Aorta (tissue), 5 donors: ENCODE results near the gene RETREG2. TPM values are rescaled to one million over a fixed set of nuclear protein-coding genes. Genes with fewer than 3 reads are reported as not detected.
A peak's percentile ranks its signal among the peaks of the same experiment; 100 is the strongest.

Source experiments
- ATAC-seq: fragments of 200-7000 bp; cut with Tn5 transposase; one replicate; pipeline ENCODE4 v1.9.1; 2022; ENCODE audit warnings: moderate library complexity; ENCODE audit not compliant: low FRiP score
- DNase-seq, 2 donors: peaks; one replicate each; pipeline ENCODE4 v3.0.0-alpha.2; 2020
- H3K27ac ChIP-seq, 2 donors: one replicate each; pipeline ENCODE4 v1.5.1; 2013; ENCODE audit warnings: low read length in 2 of 2, mild to moderate bottlenecking in 2 of 2, moderate library complexity in 2 of 2, control low read depth in 1 of 2, inconsistent platforms in 1 of 2, low read depth in 1 of 2
- H3K27me3 ChIP-seq, 2 donors: one replicate each; pipeline ENCODE4 v1.6.1; 2013; ENCODE audit warnings: control low read depth in 1 of 2, low read length in 1 of 2, mild to moderate bottlenecking in 1 of 2, moderate library complexity in 1 of 2; ENCODE audit not compliant: insufficient read depth in 2 of 2, control insufficient read depth in 1 of 2
- H3K36me3 ChIP-seq, 2 donors: one replicate each; pipeline ENCODE4 v1.6.1; 2013; ENCODE audit warnings: control low read depth in 1 of 2, low read length in 1 of 2, mild to moderate bottlenecking in 1 of 2; ENCODE audit not compliant: insufficient read depth in 2 of 2, control insufficient read depth in 1 of 2
- H3K4me1 ChIP-seq, 2 donors: one replicate each; pipeline ENCODE4 v1.6.1; 2013; ENCODE audit warnings: low read length in 2 of 2, control low read depth in 1 of 2, mild to moderate bottlenecking in 1 of 2, moderate library complexity in 1 of 2; ENCODE audit not compliant: insufficient read depth in 2 of 2, control insufficient read depth in 1 of 2
- H3K4me3 ChIP-seq, 2 donors: one replicate each; pipeline ENCODE4 v1.5.1; 2013; ENCODE audit warnings: low read length in 2 of 2, control low read depth in 1 of 2, mild to moderate bottlenecking in 1 of 2
- H3K9me3 ChIP-seq: one replicate; pipeline ENCODE4 v1.6.1; 2013; ENCODE audit warnings: mild to moderate bottlenecking, low read length; ENCODE audit not compliant: control insufficient read depth
- WGBS, 2 donors: extraction: QIAGEN DNeasy Blood & Tissue Kit; methylation state at CpG; one replicate each; pipeline ENCODE4 v1.1.7; 2013; 5-methylcytosine and 5-hydroxymethylcytosine counted together
- intact Hi-C, 2 donors: fragments of 100-400 bp; cut with DNase I; formaldehyde crosslinking; loops; one replicate each; pipeline versions ENCODE4 v1.14.2 to v1.15.0; 2022
- polyA plus RNA-seq, 2 donors: library from polyadenylated mRNA; stranded (reverse); fragments of 200-250 nt; gene quantifications; one replicate each; pipeline ENCODE4 v1.2.3, GENCODE V29; 2013
- total RNA-seq, 2 donors: library from RNA; stranded (reverse); fragmentation: NEBNext Ultra II Directional; extraction: Animal tissue kit (Norgen Biotek cat#: 25700); gene quantifications; one replicate each; pipeline ENCODE4 v1.2.1, GENCODE V29; 2021
- donor health status: healthy with polysubstance abuse.
- donor health status: Bipolar disorder and iron deficiency.
- donor health status: DM: no; HTN: no; CAD: no.
- donor health status: DM: no; HTN: no; CAD: no.
- donor health status: DM: yes; HTN: yes; CAD: no.

RETREG2 gene
- total and polyA plus RNA-seq, 4 donors: 19.3 to 70.6 (median 46.1) TPM

DNA sequence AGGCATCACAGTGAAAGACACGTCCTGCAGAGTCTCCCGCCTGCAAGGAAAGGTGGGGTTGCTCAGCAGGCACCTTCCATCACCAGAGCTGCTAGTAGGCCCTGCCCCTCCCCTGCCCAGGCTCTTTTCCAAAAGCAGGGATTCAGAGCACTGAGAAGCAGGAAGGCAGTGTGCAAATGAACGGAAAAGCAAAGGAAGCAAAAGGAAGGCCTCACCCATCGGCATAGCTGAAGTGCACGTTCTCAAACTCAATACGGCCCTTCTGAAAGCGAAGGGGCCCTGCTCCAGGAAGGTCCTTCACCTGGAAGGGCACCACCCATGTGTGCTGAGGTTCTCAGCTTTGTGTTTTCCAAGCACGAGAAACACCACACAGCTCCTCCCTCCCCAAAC is 34.9 kb downstream of the RETREG2 start:
- no peak for DNase-seq
- H3K36me3 ChIP-seq: peaks cover 0 to 6% of the 10 kb centered on the region in 2 donors

DNA sequence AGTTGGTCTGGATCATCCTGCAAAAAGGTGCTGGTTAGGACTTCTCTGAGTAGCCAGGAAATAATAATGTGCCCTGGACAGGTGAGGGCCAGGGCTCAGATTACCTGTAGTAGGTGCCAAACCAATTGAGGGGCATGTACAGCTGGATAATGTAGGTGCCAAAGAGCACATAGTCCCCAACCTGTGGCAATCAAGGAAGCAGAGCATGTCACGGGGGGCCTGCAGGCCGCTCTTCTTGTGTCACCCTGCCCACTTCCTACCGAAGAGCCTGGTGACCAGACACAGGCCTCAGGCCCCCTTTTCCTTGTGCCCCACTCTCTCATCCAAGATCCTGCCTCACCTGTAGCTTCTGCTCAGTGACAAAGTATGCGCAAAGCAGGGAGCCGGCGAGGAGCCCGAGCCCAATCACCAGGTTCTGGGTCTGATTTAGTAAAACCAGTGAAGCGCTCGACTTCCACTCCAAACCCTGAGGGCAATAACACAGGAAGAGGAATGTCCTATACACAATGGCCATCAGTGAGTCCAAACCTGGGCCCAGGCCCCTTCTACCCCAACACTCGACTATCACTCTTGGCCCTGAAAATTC is 35.5 kb downstream of the RETREG2 start:
- intact Hi-C loops: no loop called here
- Histone ChIP-seq H3K4me3 (no peak overlapping the region), H3K4me1 (no peaks in the 10 kb centered on the region), H3K27ac (no peak overlapping the region), H3K27me3 (no peaks in the 10 kb centered on the region), H3K9me3 (no peaks in the 10 kb centered on the region), H3K36me3 (peaks cover 0 to 6% of the 10 kb centered on the region in 2 donors)
- DNase-seq (no peak), ATAC-seq (no peak)
- WGBS, 2 donors: 96 to 97% methylated on average over 10 of the region's 10 CpGs

More for the DNA sequence above, 34.9 kb downstream of the RETREG2 start:
- no peaks in the 10 kb centered on the region for H3K9me3 ChIP-seq
- no peak overlapping the region for H3K4me3 ChIP-seq
- H3K27ac ChIP-seq: no peak overlapping the region
- WGBS, 2 donors: 88 to 94% methylated on average over 8 of the region's 8 CpGs
- H3K27me3 ChIP-seq: no peaks in the 10 kb centered on the region
- ATAC-seq: no peak
- intact Hi-C loops: no loop called here
- H3K4me1 ChIP-seq: no peaks in the 10 kb centered on the region

DNA sequence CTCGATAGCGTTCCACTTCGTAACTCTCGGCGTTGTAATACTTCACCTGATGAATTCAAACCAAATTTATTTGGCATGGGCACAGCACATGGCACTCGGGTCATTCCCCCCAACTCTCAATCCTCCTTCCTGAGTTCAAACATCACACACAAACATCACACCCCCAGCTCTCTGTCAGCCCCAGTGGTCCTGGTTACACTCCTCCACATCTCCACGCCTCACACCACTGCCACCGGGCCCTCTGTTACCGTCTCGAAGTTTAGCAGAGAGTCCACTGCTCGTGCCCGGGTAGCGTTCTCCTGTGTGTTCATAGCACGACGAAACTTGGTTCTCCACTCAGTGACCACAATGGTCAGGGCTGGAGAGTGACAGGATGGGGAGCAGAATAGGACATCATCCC is 36.1 kb downstream of the RETREG2 start:
- ATAC-seq: no peak
- Histone ChIP-seq H3K27ac (no peak overlapping the region), H3K9me3 (no peaks in the 10 kb centered on the region), H3K4me3 (no peak overlapping the region), H3K27me3 (no peaks in the 10 kb centered on the region), H3K36me3 (peaks cover 0 to 5% of the 10 kb centered on the region in 2 donors), H3K4me1 (no peaks in the 10 kb centered on the region)
- intact Hi-C loops: no loop called here
- DNase-seq: no peak
- 95% methylated on average over 15 of the region's 15 CpGs for WGBS, 2 donors

DNA sequence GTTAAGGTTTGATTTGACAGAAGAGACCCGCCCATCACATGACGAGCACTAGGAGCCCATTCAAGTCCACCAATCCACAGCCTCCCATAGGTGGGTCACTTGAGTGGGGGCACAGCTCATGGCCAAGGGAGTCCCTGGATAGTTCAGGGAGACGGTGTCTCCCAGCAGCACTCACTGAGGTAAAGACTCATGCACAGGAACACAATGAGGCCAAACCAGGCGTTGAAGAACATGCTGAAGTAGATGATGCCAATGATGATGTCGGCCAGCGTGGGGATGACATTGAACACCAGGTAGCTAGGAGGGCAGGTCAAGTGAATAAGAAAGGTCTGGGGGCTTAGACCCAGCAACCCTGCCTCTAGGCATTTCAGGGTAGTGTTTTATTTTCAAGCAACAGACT is 36.7 kb downstream of the RETREG2 start:
- ATAC-seq (no peak), DNase-seq (no peak)
- Histone ChIP-seq H3K27ac (no peak overlapping the region), H3K9me3 (no peaks in the 10 kb centered on the region), H3K4me1 (no peaks in the 10 kb centered on the region), H3K36me3 (peaks cover 0 to 2% of the 10 kb centered on the region in 2 donors), H3K27me3 (no peaks in the 10 kb centered on the region), H3K4me3 (no peak overlapping the region)
- intact Hi-C loops: no loop called here
- WGBS, 2 donors: 93 to 94% methylated on average over 6 of the region's 6 CpGs

DNA sequence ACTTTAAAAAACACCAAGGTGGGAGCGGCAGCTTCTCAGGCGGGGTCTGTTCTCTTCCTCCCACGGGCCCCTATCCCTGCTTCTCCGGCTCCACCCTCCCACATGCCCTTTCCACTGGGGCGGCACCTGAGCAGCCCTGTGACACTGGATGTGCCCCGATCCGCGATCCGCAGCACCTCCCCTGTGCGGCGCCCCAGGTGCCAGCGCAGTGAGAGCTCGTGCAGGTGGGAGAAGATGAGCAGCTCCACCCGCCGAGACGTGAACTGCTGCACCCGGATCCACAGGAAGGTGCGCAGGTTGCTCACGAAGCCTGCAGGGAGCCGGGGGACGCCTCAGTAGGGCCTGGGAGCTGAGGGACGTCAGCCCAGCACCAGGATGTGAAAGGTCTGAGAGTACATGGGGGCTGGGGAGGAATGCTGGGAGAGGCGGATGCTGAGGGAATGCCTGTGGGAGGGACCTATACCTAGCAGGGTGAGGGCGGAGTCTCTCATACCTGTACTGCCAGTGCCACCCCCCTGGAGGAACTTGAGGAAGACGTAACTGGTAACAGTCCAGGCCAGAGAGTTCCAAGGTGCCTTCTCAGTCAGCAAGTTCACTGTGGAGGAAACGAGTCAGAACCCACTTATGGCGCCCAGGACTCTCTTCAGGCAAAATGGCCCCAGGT is 37.9 kb downstream of the RETREG2 start:
- Histone ChIP-seq H3K27ac (no peak overlapping the region), H3K27me3 (no peaks in the 10 kb centered on the region), H3K9me3 (no peaks in the 10 kb centered on the region), H3K4me3 (no peak overlapping the region), H3K36me3 (no peaks in the 10 kb centered on the region), H3K4me1 (no peaks in the 10 kb centered on the region)
- intact Hi-C loops: no loop called here
- DNase-seq (no peak), ATAC-seq (no peak)
- 94 to 97% methylated on average over 27 of the region's 27 CpGs for WGBS, 2 donors

DNA sequence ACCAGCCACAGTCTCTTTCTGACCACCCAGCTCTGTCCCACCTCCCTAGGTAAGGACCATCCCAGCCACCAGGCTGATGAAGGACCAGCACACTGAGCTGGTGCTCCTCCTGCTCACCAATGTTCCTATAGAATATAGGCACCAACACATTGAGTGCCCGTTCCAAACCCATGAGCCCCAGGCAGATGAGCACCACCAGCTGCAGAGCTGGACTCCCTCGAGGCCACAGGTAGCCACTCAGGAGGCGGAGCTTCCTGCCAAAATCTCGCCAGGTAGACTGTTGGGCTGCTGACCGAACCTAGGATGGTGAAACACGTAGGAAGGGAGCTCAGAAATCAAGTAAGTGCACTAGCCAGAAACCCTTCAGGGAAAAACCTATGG is 38.5 kb downstream of the RETREG2 start:
- Histone ChIP-seq H3K4me1 (no peaks in the 10 kb centered on the region), H3K36me3 (no peaks in the 10 kb centered on the region), H3K27me3 (no peaks in the 10 kb centered on the region), H3K4me3 (no peak overlapping the region), H3K27ac (no peak overlapping the region), H3K9me3 (no peaks in the 10 kb centered on the region)
- DNase-seq: no peak
- intact Hi-C loops: no loop called here
- WGBS, 2 donors: 94 to 95% methylated on average over 6 of the region's 6 CpGs
- ATAC-seq: no peak

DNA sequence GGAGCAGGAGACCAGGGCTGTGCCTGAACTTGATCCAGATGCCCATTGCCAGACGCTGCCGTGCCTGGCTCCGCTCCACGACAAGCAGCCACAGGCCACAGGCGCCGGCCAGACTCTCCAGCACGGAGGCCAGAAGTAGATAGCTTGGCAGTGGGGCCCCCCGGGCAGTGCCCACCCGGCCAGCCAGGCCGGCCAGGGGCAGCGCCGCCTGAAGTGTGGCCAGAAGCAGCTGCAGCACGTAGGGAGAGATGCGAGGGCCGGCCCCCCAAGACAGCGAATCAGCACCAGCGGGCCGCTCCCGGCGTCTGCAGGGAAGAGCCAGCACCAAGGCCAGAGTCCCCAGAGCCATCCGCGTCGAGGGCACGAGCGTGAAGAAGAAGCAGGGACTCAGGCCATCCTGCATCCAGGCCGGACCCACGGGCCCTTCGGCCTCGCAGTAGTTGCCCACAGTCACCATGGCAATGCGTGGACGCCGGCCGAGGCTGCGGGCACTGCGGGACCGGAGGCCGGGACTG is 40.2 kb downstream of the RETREG2 start:
- peaks cover 0 to 6% of the 10 kb centered on the region in 2 donors for H3K36me3 ChIP-seq
- intact Hi-C loops: loop anchor here in 1 of 2 donors (2.0 kb wide), 3 partner anchors 35 to 57 kb away; partner anchors contain the start of genes CNPPD1, NHEJ1, TUBA4A and TUBA4B

DNA sequence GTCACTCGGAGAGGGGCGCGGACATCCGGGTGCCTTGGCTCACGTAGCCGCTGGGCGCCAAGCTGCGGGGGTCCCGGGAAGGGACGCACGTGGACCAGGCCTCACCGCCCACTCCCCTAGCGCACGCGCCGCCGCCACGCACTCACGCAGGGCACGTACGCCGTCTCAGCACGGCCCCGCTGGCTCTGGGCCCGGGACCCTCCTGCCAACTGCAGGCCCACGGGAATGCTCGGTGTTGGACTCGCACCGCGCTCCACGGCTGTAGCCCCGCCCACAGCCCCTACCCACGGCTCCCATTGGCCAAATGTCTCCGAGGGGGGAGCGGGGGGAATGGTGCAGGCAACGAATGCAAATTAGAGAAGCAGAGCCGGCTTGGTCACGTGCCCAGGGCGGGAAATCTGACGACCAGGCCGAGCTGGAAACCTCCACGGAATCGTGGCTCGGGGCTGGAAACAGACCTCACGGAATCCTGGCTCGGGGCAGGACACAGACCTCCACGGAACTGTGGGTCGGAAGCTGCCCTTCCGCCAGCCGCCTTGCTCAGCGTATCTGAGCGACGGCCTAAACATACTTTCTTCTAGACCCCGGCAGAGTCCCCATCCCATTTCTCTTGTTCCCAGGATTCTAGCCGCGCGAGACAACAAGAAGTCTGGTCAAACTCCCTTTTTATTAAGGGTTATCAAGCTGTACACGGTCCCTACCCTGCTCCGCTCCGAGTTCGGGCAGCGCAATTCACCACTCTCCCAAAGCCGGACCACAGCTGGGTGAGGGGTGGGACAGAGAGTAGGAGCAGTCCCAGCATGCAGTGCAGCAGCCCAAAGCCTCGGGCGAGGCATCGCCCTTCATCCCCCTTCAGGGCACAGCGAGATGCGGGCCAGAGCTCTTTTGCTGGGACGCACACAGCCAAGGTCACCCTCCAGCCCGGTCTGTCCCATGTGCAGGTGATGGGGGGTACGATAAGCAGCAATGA is 40.9 kb downstream of the RETREG2 start, which contains the start of gene ABCB6:
Gene ABCB6 (minus strand): TSS at position 227 of the 970 bp plus-strand sequence. CDS start 285 bp downstream, outside the sequence.
- ATAC-seq (peak; percentile 95), DNase-seq (peak; percentile 98 to 99)
- no peaks in the 10 kb centered on the region for H3K4me1 ChIP-seq
- H3K4me3 ChIP-seq: peak within 1 kb of the TSS; percentile 1 to 31
- intact Hi-C loops: loop anchor here in 1 of 2 donors (2.0 kb wide), 3 partner anchors 34 to 58 kb away; partner anchors contain the start of genes CNPPD1, NHEJ1, TUBA4A and TUBA4B
- peaks cover 0 to 9% of the 10 kb centered on the region in 2 donors for H3K36me3 ChIP-seq
- 3 to 5% methylated on average over 71 of the region's 71 CpGs for WGBS, 2 donors
- H3K9me3 ChIP-seq: no peaks in the 10 kb centered on the region
- peak within 1 kb of the TSS in 1 of 2 donors; percentile 96 for H3K27ac ChIP-seq
- no peaks in the 10 kb centered on the region for H3K27me3 ChIP-seq

More for the DNA sequence above, 40.2 kb downstream of the RETREG2 start:
- WGBS, 2 donors: 0% methylated on average over 33 to 37 of the region's 37 CpGs
- ATAC-seq: peak; percentile 80
- H3K9me3 ChIP-seq: no peaks in the 10 kb centered on the region
- H3K27ac ChIP-seq: peak overlapping the region in 1 of 2 donors; percentile 96
- DNase-seq: peak; percentile 86 to 90
- no peaks in the 10 kb centered on the region for H3K27me3 ChIP-seq
- peak overlapping the region; percentile 1 to 31 for H3K4me3 ChIP-seq
- H3K4me1 ChIP-seq: no peaks in the 10 kb centered on the region
